Measurements from ENCODE around the gene TMEM222.

The TMEM222 gene

GRCh38 chr1:27361044-27361402 is 39.1 kb downstream of the TMEM222 start:
- H3K4me1 ChIP-seq (ENCODE audit: insufficient read depth, low read length, poor library complexity, severe bottlenecking): peaks cover 13% of the 10 kb centered on the region
- no peak overlapping the region for H3K9ac ChIP-seq (ENCODE audit: low read depth, low read length, poor library complexity, severe bottlenecking)
- H3K4me3 ChIP-seq (ENCODE audit: low read length, poor library complexity, severe bottlenecking): no peak overlapping the region
- H3K27me3 ChIP-seq (ENCODE audit: insufficient read depth, low read length, poor library complexity, severe bottlenecking): no peaks in the 10 kb centered on the region
- H3K9me2 ChIP-seq (replicated peaks; ENCODE audit: low read depth, low read length): no peaks in the 10 kb centered on the region
- H2AFZ ChIP-seq (ENCODE audit: low read length): no peak overlapping the region
- H3K9me3 ChIP-seq (ENCODE audit: insufficient read depth, low read depth, low read length): no peaks in the 10 kb centered on the region
- H3K36me3 ChIP-seq (ENCODE audit: insufficient read depth, low read length): no peaks in the 10 kb centered on the region
- H3K4me2 ChIP-seq (ENCODE audit: low read depth, low read length, poor library complexity, severe bottlenecking): no peak overlapping the region
- no peaks in the 10 kb centered on the region for H3K79me2 ChIP-seq (ENCODE audit: insufficient read depth, low read length)
- no peaks in the 10 kb centered on the region for H3F3A ChIP-seq (ENCODE audit: low read depth)
- TF ChIP-seq CTCF (conservative IDR thresholded peaks at IDR 0.05; ENCODE audit: low read length) (no peak), EZH2phosphoT487 (IDR thresholded peaks at IDR 0.05; ENCODE audit: borderline replicate concordance) (no peak)
- H4K20me1 ChIP-seq (ENCODE audit: insufficient read depth, low read length, poor library complexity, severe bottlenecking): no peaks in the 10 kb centered on the region

GRCh38 chr1:27361553-27361952 is 39.6 kb downstream of the TMEM222 start:
- Histone ChIP-seq H4K20me1 (ENCODE audit: insufficient read depth, low read length, poor library complexity, severe bottlenecking) (no peaks in the 10 kb centered on the region), H3F3A (ENCODE audit: low read depth) (no peaks in the 10 kb centered on the region), H3K4me2 (ENCODE audit: low read depth, low read length, poor library complexity, severe bottlenecking) (no peak overlapping the region), H3K9me2 (replicated peaks; ENCODE audit: low read depth, low read length) (no peaks in the 10 kb centered on the region), H3K9ac (ENCODE audit: low read depth, low read length, poor library complexity, severe bottlenecking) (no peak overlapping the region), H3K4me3 (ENCODE audit: low read length, poor library complexity, severe bottlenecking) (no peak overlapping the region), H3K79me2 (ENCODE audit: insufficient read depth, low read length) (no peaks in the 10 kb centered on the region), H3K9me3 (ENCODE audit: insufficient read depth, low read depth, low read length) (no peaks in the 10 kb centered on the region), H3K27me3 (ENCODE audit: insufficient read depth, low read length, poor library complexity, severe bottlenecking) (no peaks in the 10 kb centered on the region), H3K4me1 (ENCODE audit: insufficient read depth, low read length, poor library complexity, severe bottlenecking) (peaks cover 14% of the 10 kb centered on the region), H3K36me3 (ENCODE audit: insufficient read depth, low read length) (no peaks in the 10 kb centered on the region), H2AFZ (ENCODE audit: low read length) (no peak overlapping the region)
- TF ChIP-seq EZH2phosphoT487 (IDR thresholded peaks at IDR 0.05; ENCODE audit: borderline replicate concordance) (no peak), CTCF (conservative IDR thresholded peaks at IDR 0.05; ENCODE audit: low read length) (no peak)

GRCh38 chr1:27363766-27364695 is 42.1 kb downstream of the TMEM222 start:
- Histone ChIP-seq H3K36me3 (ENCODE audit: insufficient read depth, low read length) (no peaks in the 10 kb centered on the region), H2AFZ (ENCODE audit: low read length) (no peak overlapping the region), H3K4me1 (ENCODE audit: insufficient read depth, low read length, poor library complexity, severe bottlenecking) (peaks cover 26% of the 10 kb centered on the region), H3K4me3 (ENCODE audit: low read length, poor library complexity, severe bottlenecking) (no peak overlapping the region), H3K9me3 (ENCODE audit: insufficient read depth, low read depth, low read length) (no peaks in the 10 kb centered on the region), H3K9me2 (replicated peaks; ENCODE audit: low read depth, low read length) (no peaks in the 10 kb centered on the region), H4K20me1 (ENCODE audit: insufficient read depth, low read length, poor library complexity, severe bottlenecking) (no peaks in the 10 kb centered on the region), H3K4me2 (ENCODE audit: low read depth, low read length, poor library complexity, severe bottlenecking) (peak overlapping the region; percentile 88), H3F3A (ENCODE audit: low read depth) (no peaks in the 10 kb centered on the region), H3K27me3 (ENCODE audit: insufficient read depth, low read length, poor library complexity, severe bottlenecking) (no peaks in the 10 kb centered on the region), H3K79me2 (ENCODE audit: insufficient read depth, low read length) (no peaks in the 10 kb centered on the region), H3K9ac (ENCODE audit: low read depth, low read length, poor library complexity, severe bottlenecking) (peak overlapping the region; percentile 72)
- TF ChIP-seq EZH2phosphoT487 (IDR thresholded peaks at IDR 0.05; ENCODE audit: borderline replicate concordance) (no peak), CTCF (conservative IDR thresholded peaks at IDR 0.05; ENCODE audit: low read length) (no peak)

Data from Loucy (cell line).